ENCODE measurements around the gene CARD9. TPM values are rescaled to one million over a fixed set of nuclear protein-coding genes. Genes with fewer than 3 reads are reported as not detected.

CARD9 gene
- total RNA-seq, 1 experiment from 2014 or later: 1.7 TPM

DNA sequence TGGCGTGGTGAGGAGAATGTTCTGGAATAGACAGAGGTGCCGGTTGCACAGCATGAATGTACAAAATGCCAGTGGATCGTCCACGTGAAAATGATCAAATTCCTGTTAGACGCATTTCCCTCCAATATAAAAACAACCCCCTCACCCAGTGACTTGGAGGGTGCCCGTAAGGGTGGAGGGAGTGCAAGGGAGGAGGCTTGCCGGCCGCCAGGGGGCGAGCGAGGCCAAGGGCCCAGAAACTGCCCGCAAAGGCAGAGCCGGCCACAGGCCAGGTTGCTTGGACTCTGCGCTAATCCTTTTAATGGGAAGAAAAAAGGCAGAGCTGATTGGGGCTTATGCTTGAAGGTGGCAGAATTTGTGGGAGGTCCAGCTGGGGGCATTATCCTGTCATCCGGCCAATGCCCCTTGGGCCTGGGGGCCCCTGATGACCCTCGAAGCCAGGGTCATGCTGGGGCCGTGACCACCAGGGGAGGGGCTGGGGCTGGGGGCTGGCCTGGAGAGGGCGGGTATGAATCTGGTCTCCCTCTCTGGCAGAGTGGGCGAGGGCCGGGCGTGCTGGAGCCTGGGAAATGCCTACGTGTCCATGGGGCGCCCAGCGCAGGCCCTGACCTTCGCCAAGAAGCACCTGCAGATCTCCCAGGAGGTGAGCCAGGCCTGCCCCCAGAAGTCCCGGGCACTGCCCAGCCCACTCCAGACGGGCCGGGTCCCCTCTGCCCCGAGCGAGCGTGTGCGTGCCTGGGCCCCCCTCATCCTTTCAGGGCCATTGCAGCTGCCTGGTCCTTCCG, 34.1 kb downstream of the CARD9 start:
- ChIA-PET CTCF (interaction anchor here (0.6 to 1.0 kb wide), 2 partner anchors 24 to 61 kb away, joined by 3 read pairs; no protein-coding TSS in a partner anchor), POLR2A (no interaction called here)
- Histone ChIP-seq H3K4me3 (ENCODE audit: low read depth in 2 of 2, low read length in 2 of 2) (no peak overlapping the region), H3K36me3 (ENCODE audit: control insufficient read depth, insufficient read depth, low read length) (no peaks in the 10 kb centered on the region), H3K4me1 (ENCODE audit: control insufficient read depth, insufficient read depth, low read length) (no peaks in the 10 kb centered on the region; the same call in 1 of the 2 replicates), H3K27ac (ENCODE audit: low read length) (no peak overlapping the region), H3K9me3 (ENCODE audit: control insufficient read depth, insufficient read depth, low read depth, low read length) (no peaks in the 10 kb centered on the region), H3K27me3 (ENCODE audit: control insufficient read depth, insufficient read depth, low read length) (no peaks in the 10 kb centered on the region)
- TF ChIP-seq POLR2AphosphoS5 (IDR thresholded peaks at IDR 0.05; ENCODE audit: low read depth, low read length) (no peak), TCF7L2 (IDR thresholded peaks at IDR 0.05; ENCODE audit: low read depth, low read length) (no peak), SIN3A (IDR thresholded peaks at IDR 0.05; ENCODE audit: borderline replicate concordance, insufficient read depth, low read depth, low read length) (no peak)
- TF ChIP-seq, protein P1, sequence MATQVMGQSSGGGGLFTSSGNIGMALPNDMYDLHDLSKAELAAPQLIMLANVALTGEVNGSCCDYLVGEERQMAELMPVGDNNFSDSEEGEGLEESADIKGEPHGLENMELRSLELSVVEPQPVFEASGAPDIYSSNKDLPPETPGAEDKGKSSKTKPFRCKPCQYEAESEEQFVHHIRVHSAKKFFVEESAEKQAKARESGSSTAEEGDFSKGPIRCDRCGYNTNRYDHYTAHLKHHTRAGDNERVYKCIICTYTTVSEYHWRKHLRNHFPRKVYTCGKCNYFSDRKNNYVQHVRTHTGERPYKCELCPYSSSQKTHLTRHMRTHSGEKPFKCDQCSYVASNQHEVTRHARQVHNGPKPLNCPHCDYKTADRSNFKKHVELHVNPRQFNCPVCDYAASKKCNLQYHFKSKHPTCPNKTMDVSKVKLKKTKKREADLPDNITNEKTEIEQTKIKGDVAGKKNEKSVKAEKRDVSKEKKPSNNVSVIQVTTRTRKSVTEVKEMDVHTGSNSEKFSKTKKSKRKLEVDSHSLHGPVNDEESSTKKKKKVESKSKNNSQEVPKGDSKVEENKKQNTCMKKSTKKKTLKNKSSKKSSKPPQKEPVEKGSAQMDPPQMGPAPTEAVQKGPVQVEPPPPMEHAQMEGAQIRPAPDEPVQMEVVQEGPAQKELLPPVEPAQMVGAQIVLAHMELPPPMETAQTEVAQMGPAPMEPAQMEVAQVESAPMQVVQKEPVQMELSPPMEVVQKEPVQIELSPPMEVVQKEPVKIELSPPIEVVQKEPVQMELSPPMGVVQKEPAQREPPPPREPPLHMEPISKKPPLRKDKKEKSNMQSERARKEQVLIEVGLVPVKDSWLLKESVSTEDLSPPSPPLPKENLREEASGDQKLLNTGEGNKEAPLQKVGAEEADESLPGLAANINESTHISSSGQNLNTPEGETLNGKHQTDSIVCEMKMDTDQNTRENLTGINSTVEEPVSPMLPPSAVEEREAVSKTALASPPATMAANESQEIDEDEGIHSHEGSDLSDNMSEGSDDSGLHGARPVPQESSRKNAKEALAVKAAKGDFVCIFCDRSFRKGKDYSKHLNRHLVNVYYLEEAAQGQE (IDR thresholded peaks at IDR 0.05; ENCODE audit: insufficient read depth in 1 of 2, low read depth in 2 of 2, low read length in 1 of 2): no peak
- TF ChIP-seq, protein P2, sequence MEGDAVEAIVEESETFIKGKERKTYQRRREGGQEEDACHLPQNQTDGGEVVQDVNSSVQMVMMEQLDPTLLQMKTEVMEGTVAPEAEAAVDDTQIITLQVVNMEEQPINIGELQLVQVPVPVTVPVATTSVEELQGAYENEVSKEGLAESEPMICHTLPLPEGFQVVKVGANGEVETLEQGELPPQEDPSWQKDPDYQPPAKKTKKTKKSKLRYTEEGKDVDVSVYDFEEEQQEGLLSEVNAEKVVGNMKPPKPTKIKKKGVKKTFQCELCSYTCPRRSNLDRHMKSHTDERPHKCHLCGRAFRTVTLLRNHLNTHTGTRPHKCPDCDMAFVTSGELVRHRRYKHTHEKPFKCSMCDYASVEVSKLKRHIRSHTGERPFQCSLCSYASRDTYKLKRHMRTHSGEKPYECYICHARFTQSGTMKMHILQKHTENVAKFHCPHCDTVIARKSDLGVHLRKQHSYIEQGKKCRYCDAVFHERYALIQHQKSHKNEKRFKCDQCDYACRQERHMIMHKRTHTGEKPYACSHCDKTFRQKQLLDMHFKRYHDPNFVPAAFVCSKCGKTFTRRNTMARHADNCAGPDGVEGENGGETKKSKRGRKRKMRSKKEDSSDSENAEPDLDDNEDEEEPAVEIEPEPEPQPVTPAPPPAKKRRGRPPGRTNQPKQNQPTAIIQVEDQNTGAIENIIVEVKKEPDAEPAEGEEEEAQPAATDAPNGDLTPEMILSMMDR (IDR thresholded peaks at IDR 0.05): peak; percentile 96
- intact Hi-C loops (cut with micrococcal nuclease; ENCODE audit: unreplicated experiment) (no loop called here), in situ Hi-C loops (cut with HindIII; ENCODE audit: low pct_unique_long_range_greater_than_20kb, low sequenced_read_pairs) (no loop called here)
- DNase-seq (ENCODE audit: low read depth, low spot score): peak; percentile 32
- peak; percentile 85 for ATAC-seq
- BruUV-seq (replicated peaks): no TSS peak

DNA sequence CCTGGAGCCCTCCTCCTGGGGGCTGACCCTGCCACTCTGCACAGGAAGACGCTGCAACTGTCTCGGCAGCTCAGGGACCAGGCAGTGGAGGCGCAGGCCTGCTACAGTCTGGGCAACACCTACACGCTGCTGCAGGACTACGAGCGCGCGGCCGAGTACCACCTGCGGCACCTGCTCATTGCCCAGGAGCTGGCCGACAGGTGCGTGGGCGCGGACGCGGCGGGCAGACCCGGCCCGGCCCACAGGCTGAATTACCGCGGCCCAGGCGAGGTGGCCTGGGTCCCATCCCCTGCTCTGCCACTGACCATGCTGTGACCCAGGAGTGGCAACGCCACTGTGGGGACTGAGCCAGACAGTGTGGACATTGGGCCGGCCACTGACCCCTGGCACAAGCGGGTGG, 35.0 kb downstream of the CARD9 start:
- BruUV-seq (replicated peaks): no TSS peak
- in situ Hi-C loops (cut with HindIII; ENCODE audit: low pct_unique_long_range_greater_than_20kb, low sequenced_read_pairs) (no loop called here), intact Hi-C loops (cut with micrococcal nuclease; ENCODE audit: unreplicated experiment) (no loop called here)
- ChIA-PET CTCF (no interaction called here), POLR2A (no interaction called here)
- Histone ChIP-seq H3K36me3 (ENCODE audit: control insufficient read depth, insufficient read depth, low read length) (no peaks in the 10 kb centered on the region), H3K4me3 (ENCODE audit: low read depth in 2 of 2, low read length in 2 of 2) (no peak overlapping the region), H3K9me3 (ENCODE audit: control insufficient read depth, insufficient read depth, low read depth, low read length) (no peaks in the 10 kb centered on the region), H3K4me1 (ENCODE audit: control insufficient read depth, insufficient read depth, low read length) (no peaks in the 10 kb centered on the region; the same call in 1 of the 2 replicates), H3K27me3 (ENCODE audit: control insufficient read depth, insufficient read depth, low read length) (no peaks in the 10 kb centered on the region), H3K27ac (ENCODE audit: low read length) (no peak overlapping the region)
- ATAC-seq (no peak), DNase-seq (ENCODE audit: low read depth, low spot score) (no peak)
- TF ChIP-seq, protein P1 (IDR thresholded peaks at IDR 0.05; ENCODE audit: insufficient read depth in 1 of 2, low read depth in 2 of 2, low read length in 1 of 2): no peak
- TF ChIP-seq, protein P2 (IDR thresholded peaks at IDR 0.05): no peak
- TF ChIP-seq TCF7L2 (IDR thresholded peaks at IDR 0.05; ENCODE audit: low read depth, low read length) (no peak), POLR2AphosphoS5 (IDR thresholded peaks at IDR 0.05; ENCODE audit: low read depth, low read length) (no peak), SIN3A (IDR thresholded peaks at IDR 0.05; ENCODE audit: borderline replicate concordance, insufficient read depth, low read depth, low read length) (no peak)
